GM18502 (cell line): Measurements from ENCODE around the gene SLC16A12.

Source experiments
- ATAC-seq: cut with Tn5 transposase; IDR thresholded peaks from one replicate; pipeline ENCODE4 v1.9.1; 2021; ENCODE audit warnings: mild to moderate bottlenecking; ENCODE audit not compliant: unreplicated experiment, poor library complexity

The SLC16A12 gene

DNA sequence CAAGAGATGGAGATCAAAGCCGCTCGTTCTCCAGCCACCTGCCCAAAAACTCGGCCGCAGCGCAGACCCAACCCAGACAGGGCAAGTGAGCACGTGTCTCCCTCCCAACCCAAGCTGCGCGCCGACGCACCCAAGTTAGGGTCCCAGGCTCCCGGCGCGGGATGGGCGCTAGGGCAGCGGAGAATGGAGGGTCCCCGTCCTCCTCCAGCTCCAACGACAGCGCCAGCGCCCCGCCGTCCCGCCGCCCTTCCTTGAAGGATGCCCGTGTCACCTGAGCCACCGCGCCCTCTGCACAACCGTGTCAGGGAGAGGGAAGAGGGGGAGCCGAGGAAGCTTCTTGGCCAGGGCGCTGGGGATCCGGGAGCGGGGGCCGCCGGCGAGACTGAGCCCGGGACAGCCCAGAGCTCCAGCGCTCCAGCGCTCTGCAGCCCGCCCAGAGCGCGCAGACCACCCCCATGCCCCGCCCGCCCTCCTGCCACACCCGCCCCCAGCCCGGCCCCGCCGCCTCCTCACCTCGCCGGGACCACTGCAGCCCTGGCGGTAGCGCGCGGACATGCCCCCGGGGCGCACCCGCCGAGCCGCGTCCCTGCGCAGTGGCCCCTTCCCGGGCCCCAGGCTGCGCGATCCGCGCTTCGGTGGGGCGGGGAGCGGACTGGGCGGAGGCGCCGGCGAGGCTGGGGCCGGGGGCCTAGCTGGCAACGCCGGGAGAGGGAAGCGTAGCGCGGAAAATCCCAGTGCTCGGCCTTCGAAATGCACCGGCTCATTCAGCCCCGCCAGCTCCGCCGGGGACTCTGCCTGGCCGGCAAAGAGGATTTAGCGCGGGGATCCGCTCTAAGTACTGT lies at the start of gene SLC16A12:
Gene SLC16A12, minus strand, starts transcription at position 424 of the 842 bp plus-strand sequence. CDS start 73,016 bp downstream, outside the sequence.
- no peak for ATAC-seq

GRCh38 chr10:89582022-89582421 lies 46.6 kb upstream of the SLC16A12 start:
- no peak for ATAC-seq

- ATAC-seq: no peak
Observed at GRCh38 chr10:89580243-89580642, 44.8 kb upstream of the SLC16A12 start.

DNA sequence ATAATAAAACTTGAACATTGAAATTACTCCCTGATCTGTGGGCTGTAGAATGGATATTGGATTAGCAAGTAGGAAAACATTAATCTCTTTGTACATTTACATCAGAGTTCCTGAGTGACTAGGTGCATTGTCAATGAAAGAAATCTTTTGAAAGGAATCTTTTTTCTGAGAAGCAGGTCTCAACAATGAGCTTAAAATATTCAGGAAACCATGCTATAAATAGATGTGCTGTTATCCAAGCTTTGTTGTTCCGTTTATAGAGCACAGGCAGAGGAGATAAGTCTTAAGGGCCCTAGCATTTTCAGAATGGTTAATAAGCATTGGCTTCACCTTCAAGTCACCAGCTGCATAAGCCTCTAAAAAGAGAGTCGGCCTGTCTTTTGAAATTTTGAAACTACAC lies 41.3 kb upstream of the SLC16A12 start:
- ATAC-seq: no peak

- no peak for ATAC-seq
Observed at GRCh38 chr10:89576022-89576421, 40.6 kb upstream of the SLC16A12 start.

GRCh38 chr10:89575031-89575430 lies 39.6 kb upstream of the SLC16A12 start:
- no peak for ATAC-seq

DNA sequence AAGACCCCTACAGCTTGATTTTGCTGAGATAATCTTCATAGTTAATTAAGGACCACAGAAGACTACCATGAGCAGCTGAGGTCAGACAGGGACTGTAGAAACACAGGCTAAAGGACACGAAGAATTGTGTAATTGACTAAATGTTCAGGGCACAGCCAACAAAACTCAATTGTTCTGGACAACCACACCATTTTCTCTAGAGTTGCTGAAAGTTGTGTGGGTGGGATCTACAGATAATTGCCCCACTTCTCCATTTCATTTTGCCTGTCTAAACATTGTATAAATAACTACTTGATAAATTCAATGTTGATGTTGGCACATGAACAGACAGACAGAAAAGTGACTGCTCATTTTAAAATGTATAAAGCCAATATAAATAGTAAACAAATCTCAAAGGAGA lies 39.0 kb upstream of the SLC16A12 start:
- ATAC-seq: no peak

- no peak for ATAC-seq
Observed at GRCh38 chr10:89567576-89568245, 32.3 kb upstream of the SLC16A12 start.

DNA sequence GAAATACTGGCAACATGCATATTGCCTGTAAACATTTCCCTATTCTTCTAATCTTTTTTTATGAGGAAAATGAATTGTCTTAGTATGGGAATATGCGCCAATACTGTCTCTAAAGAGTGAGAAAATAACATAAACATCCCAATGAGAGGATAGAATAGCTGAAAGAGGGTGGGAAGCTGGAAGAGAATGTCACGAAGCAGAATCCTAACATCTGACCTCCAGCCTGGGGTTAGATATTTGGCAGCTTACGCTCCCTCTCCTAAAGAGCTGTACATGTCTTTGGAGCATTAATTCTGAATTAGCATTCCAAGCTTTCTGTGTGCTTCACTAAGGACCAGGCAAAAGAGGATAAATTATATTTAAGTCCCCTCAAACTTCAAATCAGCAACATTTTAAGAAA lies 31.6 kb upstream of the SLC16A12 start:
- no peak for ATAC-seq

GRCh38 chr10:89566095-89566950 lies 30.9 kb upstream of the SLC16A12 start:
- ATAC-seq: no peak

DNA sequence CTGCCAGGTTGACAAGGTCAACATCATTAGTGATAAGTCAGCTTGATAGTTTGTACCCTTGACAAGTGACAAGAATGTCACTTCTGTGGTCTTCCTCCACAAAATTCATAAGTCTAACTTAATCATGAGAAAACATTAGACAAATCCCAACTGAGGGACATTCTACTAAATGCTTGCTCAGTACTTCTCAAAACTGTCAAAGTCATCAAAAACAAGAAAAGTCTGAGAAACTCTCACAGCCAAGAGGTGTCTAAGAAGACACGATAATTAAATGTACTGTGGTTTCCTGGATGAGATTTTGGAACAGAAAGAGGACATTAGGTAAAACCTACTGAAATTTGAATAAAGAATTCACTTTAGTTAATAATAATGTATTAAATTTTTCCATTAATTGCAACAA lies 29.8 kb upstream of the SLC16A12 start:
- no peak for ATAC-seq

DNA sequence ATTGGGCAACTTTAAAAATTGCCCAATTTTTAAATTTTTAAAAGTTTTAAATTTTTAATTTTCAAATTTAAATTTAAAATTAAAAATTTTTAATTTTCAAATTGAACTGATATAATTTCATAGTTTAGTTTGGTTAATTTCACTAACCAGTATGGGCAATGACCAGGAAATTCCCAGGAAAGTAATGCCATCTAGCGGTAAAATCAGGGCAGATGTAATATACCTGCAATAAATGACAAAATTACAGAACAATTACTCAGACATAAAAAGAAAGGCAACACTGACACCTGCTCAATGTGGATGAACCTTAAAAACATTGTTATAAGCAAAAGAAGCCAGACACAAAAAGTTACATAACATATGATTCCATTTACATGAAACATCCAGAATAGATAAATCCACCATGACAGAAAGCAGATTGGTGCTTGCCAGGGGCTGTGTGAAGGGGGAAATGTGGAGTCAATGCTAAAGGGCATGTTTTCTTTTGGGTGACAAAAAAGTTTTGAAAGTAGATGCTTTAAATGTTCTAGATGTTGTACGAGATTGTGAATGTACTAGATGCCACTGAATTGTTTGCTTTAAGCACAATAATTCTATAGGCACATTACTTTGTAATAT lies 28.6 kb upstream of the SLC16A12 start:
- ATAC-seq: no peak

GRCh38 chr10:89563311-89563710 lies 27.9 kb upstream of the SLC16A12 start:
- ATAC-seq: no peak

DNA sequence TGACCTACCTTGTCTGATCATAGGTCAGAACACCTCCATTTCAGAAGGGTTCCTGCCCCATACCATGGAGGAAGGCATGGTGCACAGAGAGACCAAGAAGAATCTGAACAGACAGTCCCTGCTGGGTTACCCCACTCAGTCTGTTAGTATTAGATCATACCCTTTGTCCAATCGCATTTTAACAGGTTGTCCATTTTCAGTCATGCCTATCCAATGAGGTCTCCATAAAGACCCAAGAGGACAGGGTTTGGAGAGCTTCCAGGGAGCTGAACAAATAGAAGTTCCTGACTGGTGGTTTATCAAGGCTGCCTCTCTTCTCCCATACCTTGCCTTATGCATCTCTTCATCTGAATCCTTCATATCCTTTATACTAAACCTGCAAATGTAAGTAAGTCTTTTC lies 21.2 kb upstream of the SLC16A12 start:
- ATAC-seq: no peak

GRCh38 chr10:89555688-89556445 lies 20.5 kb upstream of the SLC16A12 start:
- ATAC-seq: no peak

GRCh38 chr10:89554433-89554832 lies 19.0 kb upstream of the SLC16A12 start:
- no peak for ATAC-seq

- ATAC-seq: no peak
Observed at GRCh38 chr10:89553064-89553734, 17.8 kb upstream of the SLC16A12 start.

DNA sequence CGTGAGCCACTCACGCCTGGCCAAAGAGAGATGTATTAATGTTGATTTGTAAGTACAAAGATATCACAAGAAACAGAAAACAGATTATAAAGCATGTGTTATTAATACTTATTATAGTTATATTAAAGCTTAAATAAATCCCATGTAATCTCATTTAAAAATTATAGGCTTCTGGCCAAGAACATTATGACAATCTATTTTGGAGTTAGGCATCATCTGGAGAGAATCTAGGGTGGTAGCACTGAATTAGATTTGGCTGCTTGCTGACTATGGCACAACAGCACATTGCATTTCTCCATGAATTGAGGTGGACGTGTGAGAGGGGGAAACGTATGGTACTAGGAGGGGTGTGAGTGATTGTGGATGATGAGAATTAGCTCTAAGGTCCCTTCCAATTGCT lies 16.8 kb upstream of the SLC16A12 start:
- ATAC-seq: no peak

DNA sequence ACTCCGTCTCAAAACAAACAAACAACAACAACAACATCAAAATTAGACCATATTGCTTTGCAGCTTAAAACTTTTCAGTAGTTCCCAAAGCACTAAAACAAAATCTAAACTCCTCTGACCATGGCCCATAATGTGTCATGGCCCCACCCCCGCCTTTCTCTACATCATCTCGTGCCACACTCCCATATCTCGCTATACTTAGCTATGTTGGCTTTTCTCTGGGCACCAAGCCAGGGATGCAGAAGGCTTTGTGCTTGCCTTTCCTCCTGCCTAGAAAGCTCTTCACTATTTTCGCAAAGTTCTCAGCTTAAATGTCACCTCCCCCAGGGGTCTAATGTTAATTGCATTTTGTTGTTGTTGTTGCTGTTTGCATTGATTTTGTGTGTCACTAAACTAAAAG lies 15.1 kb upstream of the SLC16A12 start:
- ATAC-seq: no peak
